ENCODE results near the gene C4B. TPM values are rescaled to one million over a fixed set of nuclear protein-coding genes. Genes with fewer than 3 reads are reported as not detected.

The C4B gene
- total and polyA plus RNA-seq, 4 donors: 58.2 to 296 (median 169) TPM

DNA sequence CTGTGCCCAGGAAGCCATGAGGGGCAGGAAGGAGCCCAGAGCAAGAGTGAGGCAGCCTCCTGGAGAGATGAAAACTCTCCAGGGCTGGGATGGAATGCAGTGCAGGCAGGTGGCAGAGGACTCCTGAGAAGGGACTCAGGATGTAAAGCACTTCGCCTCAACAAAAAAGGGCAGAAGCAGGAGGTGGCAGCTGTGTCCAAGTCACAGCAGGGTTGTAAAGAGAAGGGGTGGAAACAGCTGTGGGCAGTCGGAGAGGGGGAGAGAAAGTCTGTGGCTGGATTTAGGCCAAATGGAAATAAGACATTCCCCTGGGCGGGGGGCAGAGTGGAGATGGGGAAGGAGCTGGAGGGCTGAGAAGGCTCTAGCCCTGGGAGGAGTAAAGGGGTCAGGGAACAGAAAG lies 58.5 kb downstream of the C4B start:
- Histone ChIP-seq H3K4me1 (ENCODE audit: control insufficient read depth in 5 of 5, insufficient read depth in 5 of 5, low read length in 5 of 5) (peaks cover 0 to 5% (median 0%) of the 10 kb centered on the region in 5 donors), H3K9ac (ENCODE audit: insufficient read depth in 1 of 2, low read length in 2 of 2) (no peak overlapping the region), H3K27me3 (ENCODE audit: control insufficient read depth in 3 of 3, insufficient read depth in 3 of 3, low read length in 2 of 3) (no peaks in the 10 kb centered on the region), H3K4me3 (no peak overlapping the region), H3K36me3 (ENCODE audit: control insufficient read depth in 4 of 4, insufficient read depth in 4 of 4, low read length in 4 of 4) (peaks cover 0 to 36% (median 0%) of the 10 kb centered on the region in 4 donors), H3K9me3 (ENCODE audit: control insufficient read depth in 4 of 4, insufficient read depth in 3 of 4, low read length in 3 of 4) (no peaks in the 10 kb centered on the region), H3K27ac (ENCODE audit: low read depth in 1 of 2, low read length in 1 of 2) (no peak overlapping the region)
- DNase-seq (peak; percentile 47 to 73 (median 52)), ATAC-seq (ENCODE audit: insufficient read depth, low FRiP score) (no peak)
- TF ChIP-seq, protein P1, sequence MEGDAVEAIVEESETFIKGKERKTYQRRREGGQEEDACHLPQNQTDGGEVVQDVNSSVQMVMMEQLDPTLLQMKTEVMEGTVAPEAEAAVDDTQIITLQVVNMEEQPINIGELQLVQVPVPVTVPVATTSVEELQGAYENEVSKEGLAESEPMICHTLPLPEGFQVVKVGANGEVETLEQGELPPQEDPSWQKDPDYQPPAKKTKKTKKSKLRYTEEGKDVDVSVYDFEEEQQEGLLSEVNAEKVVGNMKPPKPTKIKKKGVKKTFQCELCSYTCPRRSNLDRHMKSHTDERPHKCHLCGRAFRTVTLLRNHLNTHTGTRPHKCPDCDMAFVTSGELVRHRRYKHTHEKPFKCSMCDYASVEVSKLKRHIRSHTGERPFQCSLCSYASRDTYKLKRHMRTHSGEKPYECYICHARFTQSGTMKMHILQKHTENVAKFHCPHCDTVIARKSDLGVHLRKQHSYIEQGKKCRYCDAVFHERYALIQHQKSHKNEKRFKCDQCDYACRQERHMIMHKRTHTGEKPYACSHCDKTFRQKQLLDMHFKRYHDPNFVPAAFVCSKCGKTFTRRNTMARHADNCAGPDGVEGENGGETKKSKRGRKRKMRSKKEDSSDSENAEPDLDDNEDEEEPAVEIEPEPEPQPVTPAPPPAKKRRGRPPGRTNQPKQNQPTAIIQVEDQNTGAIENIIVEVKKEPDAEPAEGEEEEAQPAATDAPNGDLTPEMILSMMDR (IDR thresholded peaks at IDR 0.05; ENCODE audit: control extremely low read depth, extremely low read depth): no peak
- WGBS, 2 donors: 63 to 85% methylated on average over 3 of the region's 3 CpGs

DNA sequence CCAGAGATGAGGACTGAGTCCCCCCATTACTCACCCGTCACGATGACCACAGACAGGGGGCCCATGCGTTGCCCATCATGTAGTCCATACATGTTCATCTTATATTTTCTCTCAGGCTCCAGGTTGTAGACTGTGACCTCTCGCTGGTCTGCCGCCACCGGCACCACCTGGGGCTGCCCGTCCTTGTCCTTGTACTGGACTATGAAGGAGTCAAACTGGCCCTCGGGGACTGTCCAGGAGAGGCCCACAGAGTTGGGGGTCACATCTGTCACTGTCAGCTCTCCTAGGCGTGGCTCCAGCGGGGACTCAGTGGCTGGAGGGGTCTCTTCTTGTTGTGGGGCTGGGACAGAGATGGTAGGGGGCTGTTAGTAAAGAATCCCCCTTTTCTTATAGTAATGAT lies 59.0 kb downstream of the C4B start:
- DNase-seq (no peak), ATAC-seq (ENCODE audit: insufficient read depth, low FRiP score) (no peak)
- TF ChIP-seq, protein P1 (IDR thresholded peaks at IDR 0.05; ENCODE audit: control extremely low read depth, extremely low read depth): no peak
- Histone ChIP-seq H3K9me3 (ENCODE audit: control insufficient read depth in 4 of 4, insufficient read depth in 3 of 4, low read length in 3 of 4) (no peaks in the 10 kb centered on the region), H3K4me1 (ENCODE audit: control insufficient read depth in 5 of 5, insufficient read depth in 5 of 5, low read length in 5 of 5) (peaks cover 0 to 5% (median 0%) of the 10 kb centered on the region in 5 donors), H3K9ac (ENCODE audit: insufficient read depth in 1 of 2, low read length in 2 of 2) (no peak overlapping the region), H3K27ac (ENCODE audit: low read depth in 1 of 2, low read length in 1 of 2) (no peak overlapping the region), H3K36me3 (ENCODE audit: control insufficient read depth in 4 of 4, insufficient read depth in 4 of 4, low read length in 4 of 4) (peaks cover 0 to 34% (median 0%) of the 10 kb centered on the region in 4 donors), H3K27me3 (ENCODE audit: control insufficient read depth in 3 of 3, insufficient read depth in 3 of 3, low read length in 2 of 3) (no peaks in the 10 kb centered on the region), H3K4me3 (no peak overlapping the region)
- WGBS, 2 donors: 91 to 96% methylated on average over 10 of the region's 10 CpGs

DNA sequence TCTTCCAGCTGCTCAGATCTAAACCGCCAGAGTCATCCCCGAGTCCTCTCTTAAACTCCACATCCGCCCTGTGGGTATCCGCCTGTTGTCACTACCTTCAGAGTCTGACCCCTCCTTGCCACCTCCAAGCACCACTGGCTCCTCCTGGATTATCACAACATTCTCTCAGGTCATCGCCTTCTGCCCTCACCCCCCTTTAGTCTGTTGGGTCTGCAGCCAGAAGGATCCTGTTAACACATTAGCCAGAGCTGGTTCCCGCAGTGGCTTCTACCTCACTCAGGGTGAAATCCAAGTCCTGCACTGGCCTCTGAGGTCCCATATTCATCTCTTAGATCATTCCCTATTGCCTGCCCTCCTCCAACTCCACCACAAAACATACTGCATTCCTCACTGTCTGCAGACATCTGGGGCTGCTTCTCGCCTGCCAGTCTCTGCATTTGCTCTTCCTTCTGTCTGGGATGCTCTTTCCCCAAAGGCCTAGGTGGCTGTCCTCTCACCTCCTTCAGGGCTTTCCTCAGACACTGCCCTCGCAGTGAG lies 60.5 kb downstream of the C4B start:
- Histone ChIP-seq H3K9me3 (ENCODE audit: control insufficient read depth in 4 of 4, insufficient read depth in 3 of 4, low read length in 3 of 4) (no peaks in the 10 kb centered on the region), H3K36me3 (ENCODE audit: control insufficient read depth in 4 of 4, insufficient read depth in 4 of 4, low read length in 4 of 4) (peaks cover 0 to 33% (median 0%) of the 10 kb centered on the region in 4 donors), H3K4me3 (no peak overlapping the region), H3K27ac (ENCODE audit: low read depth in 1 of 2, low read length in 1 of 2) (no peak overlapping the region), H3K4me1 (ENCODE audit: control insufficient read depth in 5 of 5, insufficient read depth in 5 of 5, low read length in 5 of 5) (peaks cover 0 to 8% (median 0%) of the 10 kb centered on the region in 5 donors), H3K9ac (ENCODE audit: insufficient read depth in 1 of 2, low read length in 2 of 2) (no peak overlapping the region), H3K27me3 (ENCODE audit: control insufficient read depth in 3 of 3, insufficient read depth in 3 of 3, low read length in 2 of 3) (no peaks in the 10 kb centered on the region)
- TF ChIP-seq, protein P1 (IDR thresholded peaks at IDR 0.05; ENCODE audit: control extremely low read depth, extremely low read depth): no peak
- DNase-seq (no peak), ATAC-seq (ENCODE audit: insufficient read depth, low FRiP score) (no peak)
- whole genome bisulfite sequencing, 2 donors: 88 to 96% methylated on average over 8 of the region's 8 CpGs

DNA sequence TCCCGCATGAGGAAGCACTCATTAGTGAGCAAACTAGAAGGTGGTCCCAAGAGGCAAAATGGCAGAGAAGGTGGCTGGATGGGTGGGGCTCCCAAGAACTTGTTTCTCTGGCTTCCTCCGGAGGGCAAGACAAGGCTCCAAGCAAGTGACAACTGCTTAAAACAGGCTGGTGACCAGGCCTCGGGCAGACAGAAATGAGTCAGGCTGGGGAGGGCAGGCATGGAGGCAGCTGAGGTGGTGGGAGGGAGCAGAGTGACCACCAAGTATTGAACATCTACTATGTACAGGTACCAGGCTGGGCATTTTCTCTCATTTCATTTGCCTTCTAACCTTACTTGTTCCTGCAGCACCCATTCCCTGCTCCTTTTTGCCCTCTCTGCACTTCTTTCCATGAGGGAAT lies 61.2 kb downstream of the C4B start:
- H3K36me3 ChIP-seq (ENCODE audit: control insufficient read depth in 4 of 4, insufficient read depth in 4 of 4, low read length in 4 of 4): peaks cover 0 to 30% (median 0%) of the 10 kb centered on the region in 4 donors
- no peaks in the 10 kb centered on the region for H3K9me3 ChIP-seq (ENCODE audit: control insufficient read depth in 4 of 4, insufficient read depth in 3 of 4, low read length in 3 of 4)
- H3K4me3 ChIP-seq: no peak overlapping the region
- TF ChIP-seq, protein P1 (IDR thresholded peaks at IDR 0.05; ENCODE audit: control extremely low read depth, extremely low read depth): no peak
- peak overlapping the region in 1 of 2 donors; percentile 34 for H3K27ac ChIP-seq (ENCODE audit: low read depth in 1 of 2, low read length in 1 of 2)
- WGBS, 2 donors: 78 to 93% methylated on average over 3 of the region's 3 CpGs
- no peak for DNase-seq
- H3K27me3 ChIP-seq (ENCODE audit: control insufficient read depth in 3 of 3, insufficient read depth in 3 of 3, low read length in 2 of 3): no peaks in the 10 kb centered on the region
- H3K4me1 ChIP-seq (ENCODE audit: control insufficient read depth in 5 of 5, insufficient read depth in 5 of 5, low read length in 5 of 5): peaks cover 0 to 8% (median 0%) of the 10 kb centered on the region in 5 donors
- no peak for ATAC-seq (ENCODE audit: insufficient read depth, low FRiP score)
- no peak overlapping the region for H3K9ac ChIP-seq (ENCODE audit: insufficient read depth in 1 of 2, low read length in 2 of 2)

All from lung (tissue), 12 donors.